Spinal cord (tissue), 10 donors: ENCODE data around the gene FOXK1. TPM values are rescaled to one million over a fixed set of nuclear protein-coding genes. Genes with fewer than 3 reads are reported as not detected.
"Not testable (repeated sequence)": the region's sequence is repeated elsewhere in the genome, so short reads cannot be mapped to it uniquely, and the experiment has no call there.

Source experiments
- DNase-seq, 6 donors: peaks; one replicate each; pipeline versions ENCODE4 v3.0.0 to v3.0.0-alpha.2; 2013 to 2015; ENCODE audit warnings: low spot score in 6 of 6, low read depth in 4 of 6
- H3K27ac ChIP-seq: one replicate; pipeline ENCODE4 v1.5.1; 2013; ENCODE audit warnings: low read depth, low read length, control low read depth
- H3K27me3 ChIP-seq: one replicate; pipeline ENCODE4 v1.6.1; 2013; ENCODE audit warnings: low read length; ENCODE audit not compliant: control insufficient read depth, insufficient read depth
- H3K36me3 ChIP-seq: one replicate; pipeline ENCODE4 v1.6.1; 2013; ENCODE audit warnings: low read length; ENCODE audit not compliant: control insufficient read depth, insufficient read depth
- H3K4me1 ChIP-seq: one replicate; pipeline ENCODE4 v1.6.1; 2013; ENCODE audit warnings: low read length; ENCODE audit not compliant: control insufficient read depth, insufficient read depth
- H3K4me3 ChIP-seq: one replicate; pipeline ENCODE4 v1.5.1; 2013; ENCODE audit warnings: low read depth, low read length, control low read depth
- H3K9me3 ChIP-seq: one replicate; pipeline ENCODE4 v1.6.1; 2013; ENCODE audit warnings: low read length; ENCODE audit not compliant: control insufficient read depth, insufficient read depth
- WGBS: methylation state at CpG from one replicate; pipeline ENCODE4 v1.1.5; 2013; ENCODE audit warnings: missing lambda C conversion rate; ENCODE audit not compliant: insufficient coverage; 5-methylcytosine and 5-hydroxymethylcytosine counted together
- polyA plus RNA-seq, 2 donors: library from polyadenylated mRNA; unstranded; fragments of 120-200 nt; gene quantifications; one replicate each; pipeline ENCODE4 v1.2.1, GENCODE V29; 2013; ENCODE audit not compliant: insufficient read length in 2 of 2
- total RNA-seq, 2 donors: library from RNA; depleted of rRNA in 1 of 2; stranded (reverse); fragments of 120-200 nt in 1 of 2; fragments of >200 nt in 1 of 2; gene quantifications; one replicate each; pipeline versions ENCODE4 v1.2.3 to v1.2.4, GENCODE V29; 2013 to 2014
- donor health status: healthy.

FOXK1 gene
- total and polyA plus RNA-seq, 4 donors = 17.0 to 30.6 (median 21.9) TPM

DNA sequence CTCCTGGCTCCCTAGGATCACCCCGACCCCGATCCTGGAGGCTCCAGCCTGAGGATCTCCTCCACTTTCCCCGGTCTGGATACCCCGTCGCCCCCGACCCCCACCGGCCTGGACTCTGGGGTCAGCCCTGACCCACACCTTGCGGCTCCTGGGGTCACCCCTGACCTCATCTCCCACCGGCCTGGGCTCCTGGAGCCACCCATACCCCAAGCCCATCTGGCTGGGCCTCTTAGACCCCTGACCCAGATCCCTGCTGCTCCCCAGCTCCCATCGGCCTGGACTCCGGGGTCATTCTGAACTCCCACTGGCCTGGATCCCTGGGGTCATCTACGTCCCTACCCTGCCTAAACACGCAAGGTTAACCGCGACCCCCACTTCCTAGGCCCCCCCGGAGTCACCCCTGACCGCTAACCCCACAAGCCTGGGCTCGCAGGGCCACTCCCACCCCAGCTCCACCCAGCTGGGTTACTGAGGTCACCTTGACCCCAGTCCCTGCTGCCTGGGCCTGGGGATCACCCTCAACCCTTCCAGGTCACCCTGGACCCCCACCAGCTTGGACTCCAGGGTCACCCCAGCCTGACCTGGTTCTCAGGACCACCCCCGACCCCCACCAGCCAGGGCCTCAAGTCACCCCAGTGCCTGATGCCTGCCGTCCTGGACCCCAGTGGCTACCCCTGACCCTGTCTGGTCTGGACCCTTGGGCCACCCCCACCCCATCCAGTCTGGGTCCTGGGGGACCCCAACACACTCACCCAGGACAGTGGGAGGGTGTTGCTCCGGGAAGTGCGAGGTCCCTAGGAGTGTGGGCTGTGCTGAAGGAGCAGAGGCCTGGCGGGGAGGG, 1.2 kb downstream of the FOXK1 start:
- peak overlapping the region; percentile 76 for H3K27ac ChIP-seq
- WGBS = 5% methylated on average over 21 of the region's 23 CpGs
- no peaks in the 10 kb centered on the region for H3K27me3 ChIP-seq
- peaks cover 6% of the 10 kb centered on the region for H3K36me3 ChIP-seq
- H3K9me3 ChIP-seq = no peaks in the 10 kb centered on the region
- H3K4me1 ChIP-seq = peaks cover 33% of the 10 kb centered on the region
- peak in 1 of 6 donors; percentile 18 for DNase-seq
- peak overlapping the region; percentile 77 for H3K4me3 ChIP-seq

DNA sequence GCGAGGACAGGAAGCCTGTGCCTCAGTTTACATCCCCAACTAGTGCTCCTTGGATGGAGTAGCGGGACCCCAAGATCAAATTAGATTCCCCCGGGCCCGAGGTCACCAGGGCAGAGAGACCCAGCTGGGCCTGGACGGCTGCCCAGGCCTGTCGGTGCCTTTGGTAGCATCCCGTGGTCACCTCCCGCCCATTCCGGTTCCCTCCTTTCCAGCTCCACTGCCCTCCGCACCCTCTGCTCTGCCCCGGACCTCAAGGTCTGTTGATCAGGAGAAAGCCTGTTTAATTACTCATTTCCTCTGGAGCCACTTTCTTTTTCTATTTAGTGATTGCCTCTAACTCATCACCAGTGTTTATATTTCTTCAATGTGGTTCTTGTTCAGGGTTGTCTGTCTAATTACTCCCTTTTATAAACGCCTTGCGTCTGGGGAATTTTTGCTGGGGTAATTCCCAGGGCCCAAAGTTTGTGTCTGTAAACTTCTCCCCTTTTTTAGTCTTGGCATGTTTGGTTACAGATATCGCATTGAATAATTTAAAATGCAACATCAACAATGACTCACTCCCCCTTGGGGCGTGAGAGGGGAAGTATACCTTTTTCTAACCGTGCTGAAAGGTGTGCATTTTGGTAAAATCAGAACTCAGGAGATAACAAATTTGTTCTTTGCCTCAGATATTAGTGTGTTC, 1.9 kb downstream of the FOXK1 start:
- no peaks in the 10 kb centered on the region for H3K27me3 ChIP-seq
- H3K36me3 ChIP-seq = peaks cover 6% of the 10 kb centered on the region
- 6% methylated on average over 9 of the region's 16 CpGs for WGBS
- H3K9me3 ChIP-seq = no peaks in the 10 kb centered on the region
- peaks cover 36% of the 10 kb centered on the region for H3K4me1 ChIP-seq
- H3K4me3 ChIP-seq = peak overlapping the region; percentile 77
- DNase-seq = peak in 2 of 6 donors; percentile 37 to 44
- H3K27ac ChIP-seq = peak overlapping the region; percentile 76

DNA sequence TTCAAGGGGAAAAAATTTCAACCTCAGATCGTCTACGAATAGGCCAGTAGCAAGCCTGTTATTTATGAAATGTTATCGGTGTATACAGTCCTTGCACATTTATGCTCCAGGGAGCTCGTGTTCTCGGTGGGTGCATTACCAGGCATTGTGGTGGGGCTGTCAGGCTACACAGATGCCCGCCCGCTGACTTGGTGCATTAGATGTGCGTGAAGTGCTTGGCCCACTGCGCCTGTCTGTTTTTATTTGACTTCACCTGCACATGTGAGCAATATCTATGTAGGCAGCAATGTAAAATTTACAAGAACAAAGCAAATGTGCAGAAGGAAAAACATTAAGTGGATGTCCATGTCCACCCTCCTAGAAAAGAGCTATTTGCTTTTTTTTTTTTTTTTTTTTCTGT, 2.8 kb downstream of the FOXK1 start:
- peak in 1 of 6 donors; percentile 35 for DNase-seq
- peak overlapping the region; percentile 77 for H3K4me3 ChIP-seq
- peaks cover 42% of the 10 kb centered on the region for H3K4me1 ChIP-seq
- WGBS = 41% methylated on average over 7 of the region's 9 CpGs
- H3K9me3 ChIP-seq = no peaks in the 10 kb centered on the region
- H3K36me3 ChIP-seq = peaks cover 6% of the 10 kb centered on the region
- H3K27ac ChIP-seq = peak overlapping the region; percentile 76
- no peaks in the 10 kb centered on the region for H3K27me3 ChIP-seq

DNA sequence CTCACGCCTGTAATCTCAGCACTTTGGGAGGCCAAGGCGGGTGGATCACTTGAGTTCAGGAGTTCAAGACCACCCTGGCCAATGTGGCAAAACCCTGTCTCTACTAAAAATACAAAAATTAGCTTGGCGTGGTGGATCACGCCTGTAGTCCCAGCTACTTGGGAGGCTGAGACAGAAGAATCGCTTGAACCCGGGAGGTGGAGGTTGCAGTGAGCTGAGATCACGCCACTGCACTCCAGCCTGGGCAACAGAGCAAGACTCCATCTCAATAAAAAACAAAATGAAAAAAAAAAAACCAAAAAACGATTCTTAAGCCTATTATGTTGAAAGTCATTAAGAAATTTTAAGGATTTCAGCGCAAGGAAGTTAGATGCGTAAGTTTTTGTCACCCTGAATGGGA, 3.6 kb downstream of the FOXK1 start:
- H3K9me3 ChIP-seq, H3K4me3 ChIP-seq, H3K27ac ChIP-seq, H3K36me3 ChIP-seq, H3K27me3 ChIP-seq, DNase-seq: not testable (repeated sequence)
- peaks cover 46% of the 10 kb centered on the region for H3K4me1 ChIP-seq
- 92% methylated on average over 6 of the region's 10 CpGs for WGBS

DNA sequence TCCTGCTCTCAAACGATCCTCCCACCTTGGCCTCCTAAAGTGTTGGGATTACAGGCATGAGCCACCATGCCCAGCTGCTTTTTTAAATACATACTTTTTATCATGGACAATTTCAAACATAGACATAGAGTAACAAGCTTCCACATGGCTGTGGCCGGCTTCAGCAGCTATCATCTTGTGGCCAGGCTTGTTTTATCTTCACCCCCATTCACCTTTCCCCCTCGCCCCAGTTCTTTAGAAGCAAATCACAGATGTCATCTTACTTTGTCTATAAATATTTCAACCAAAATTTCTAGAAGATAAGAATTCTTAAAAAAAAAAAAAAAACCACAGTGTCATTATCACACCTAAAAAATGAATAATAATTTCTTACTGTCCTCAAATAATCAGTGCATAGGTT, 5.9 kb downstream of the FOXK1 start:
- no peak overlapping the region for H3K27ac ChIP-seq
- H3K4me3 ChIP-seq = no peak overlapping the region
- H3K4me1 ChIP-seq = peaks cover 53% of the 10 kb centered on the region
- DNase-seq = no peak
- WGBS = 88% methylated on average over 2 of the region's 3 CpGs
- H3K27me3 ChIP-seq = no peaks in the 10 kb centered on the region
- H3K36me3 ChIP-seq = peaks cover 6% of the 10 kb centered on the region
- H3K9me3 ChIP-seq = no peaks in the 10 kb centered on the region

DNA sequence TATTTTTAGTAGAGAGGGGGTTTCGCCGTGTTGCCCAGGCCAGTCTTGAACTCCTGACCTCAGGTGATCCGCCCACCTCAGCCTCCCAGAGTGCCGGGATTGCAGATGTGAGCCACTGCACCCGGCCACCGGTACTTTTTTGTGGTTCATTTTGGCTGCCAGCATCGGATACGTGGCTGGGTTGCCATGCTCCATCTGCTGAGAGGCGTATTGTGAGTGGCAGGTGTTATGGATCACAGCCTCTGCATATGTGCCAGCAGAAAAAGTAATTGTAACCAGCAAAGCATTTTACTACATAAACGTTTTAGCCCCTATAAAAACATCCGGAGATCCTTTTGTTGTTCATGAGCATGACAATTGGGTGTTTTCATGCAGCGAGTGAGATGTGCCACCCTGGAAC, 7.1 kb downstream of the FOXK1 start:
- Histone ChIP-seq H3K4me1 (peaks cover 46% of the 10 kb centered on the region), H3K4me3 (no peak overlapping the region), H3K27me3 (no peaks in the 10 kb centered on the region), H3K27ac (no peak overlapping the region), H3K9me3 (no peaks in the 10 kb centered on the region), H3K36me3 (no peaks in the 10 kb centered on the region)
- DNase-seq = peak in 1 of 6 donors; percentile 34
- 61% methylated on average over 6 of the region's 12 CpGs for WGBS

DNA sequence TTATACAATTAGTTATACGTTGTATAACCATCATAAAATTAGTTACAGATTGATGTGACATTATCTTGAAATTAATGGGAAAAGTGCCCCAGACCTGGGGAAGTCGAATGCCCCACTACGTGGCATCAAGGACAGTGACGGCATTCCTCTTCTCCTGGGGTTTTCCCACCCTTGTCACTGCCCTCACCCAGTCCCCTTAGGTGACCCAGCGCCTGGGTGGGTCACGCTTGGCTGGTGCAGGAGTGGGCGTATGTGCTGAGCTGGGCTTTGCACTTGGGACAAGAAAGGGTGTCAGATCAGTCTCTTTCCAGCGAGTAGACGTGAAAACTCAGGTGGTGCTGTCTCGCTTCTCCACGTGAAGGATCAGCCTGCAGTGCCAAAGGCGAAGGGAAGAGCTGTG, 7.6 kb downstream of the FOXK1 start:
- Histone ChIP-seq H3K9me3 (no peaks in the 10 kb centered on the region), H3K36me3 (no peaks in the 10 kb centered on the region), H3K4me3 (no peak overlapping the region), H3K27me3 (no peaks in the 10 kb centered on the region), H3K27ac (peak overlapping the region; percentile 4), H3K4me1 (peaks cover 46% of the 10 kb centered on the region)
- 33% methylated on average over 6 of the region's 12 CpGs for WGBS
- DNase-seq = no peak

DNA sequence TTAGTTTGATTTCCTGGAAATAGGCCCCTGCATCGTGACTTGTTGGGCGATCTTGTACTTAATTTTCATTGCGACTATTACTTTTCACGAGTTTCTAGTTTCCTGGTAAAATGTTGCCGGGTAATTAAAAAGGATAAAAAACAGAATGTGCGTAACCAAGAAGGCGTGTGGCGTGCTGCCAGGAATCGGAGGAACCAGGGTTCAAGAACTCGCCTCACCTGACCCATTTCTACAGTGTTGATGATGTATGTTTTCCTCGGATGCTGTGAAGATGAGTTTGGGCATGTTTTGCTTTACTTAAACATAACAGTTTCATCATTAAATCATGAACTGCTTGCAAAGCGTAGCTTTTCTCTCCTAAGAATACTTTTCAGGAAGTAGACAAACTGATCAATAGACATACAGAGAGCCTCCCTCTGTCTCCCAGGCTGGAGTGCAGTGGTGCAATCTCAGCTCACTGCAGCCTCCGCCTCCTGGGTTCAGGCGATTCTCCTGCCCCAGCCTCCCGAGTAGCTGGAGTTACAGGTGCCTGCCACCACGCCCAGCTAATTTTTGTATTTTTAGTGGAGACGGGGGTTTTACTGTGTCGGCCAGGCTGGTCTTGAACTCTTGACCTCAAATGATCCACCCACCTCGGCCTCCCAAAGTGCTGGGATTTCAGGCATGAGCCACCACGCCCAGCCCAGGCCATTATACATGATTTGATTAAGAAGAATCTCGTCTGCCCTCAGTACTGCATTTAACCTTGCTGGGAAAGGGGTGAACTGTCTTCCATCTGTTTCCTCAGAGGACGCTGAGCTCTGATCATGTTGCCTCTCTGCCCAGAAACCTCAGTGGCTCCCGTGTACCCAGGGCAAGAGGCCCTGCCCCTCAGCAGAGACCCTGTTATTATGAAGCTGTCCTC, 9.1 kb downstream of the FOXK1 start:
- peak in 2 of 6 donors; percentile 36 to 38 for DNase-seq

DNA sequence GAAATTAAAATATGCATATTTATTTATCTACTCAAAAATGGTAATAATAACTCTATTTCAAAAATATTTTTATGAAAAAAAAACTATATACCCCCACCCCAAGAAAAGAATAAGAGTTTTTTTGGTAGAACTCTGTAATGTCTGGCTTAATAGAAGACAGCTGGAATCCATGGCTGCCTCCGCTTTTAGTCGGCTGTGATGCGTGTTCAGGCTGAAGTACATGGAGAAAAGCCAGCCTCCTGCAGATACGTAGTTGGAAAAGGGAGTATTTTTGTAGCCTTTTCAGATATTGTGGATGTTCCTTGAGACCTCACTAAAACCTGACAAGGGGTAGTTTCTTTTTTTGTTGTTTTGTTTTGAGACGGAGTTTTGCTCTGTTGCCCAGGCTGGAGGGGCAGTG, 10.0 kb downstream of the FOXK1 start:
- Histone ChIP-seq H3K27me3 (no peaks in the 10 kb centered on the region), H3K27ac (peak overlapping the region; percentile 64), H3K4me1 (peaks cover 40% of the 10 kb centered on the region), H3K4me3 (no peak overlapping the region), H3K9me3 (no peaks in the 10 kb centered on the region), H3K36me3 (peaks cover 3% of the 10 kb centered on the region)
- 58% methylated on average over 4 of the region's 5 CpGs for WGBS
- DNase-seq = peak in 1 of 6 donors; percentile 63

More for the DNA sequence above, 9.1 kb downstream of the FOXK1 start:
- Histone ChIP-seq H3K27ac (peak overlapping the region; percentile 64), H3K4me1 (peaks cover 44% of the 10 kb centered on the region), H3K27me3 (no peaks in the 10 kb centered on the region), H3K4me3 (no peak overlapping the region), H3K9me3 (no peaks in the 10 kb centered on the region), H3K36me3 (no peaks in the 10 kb centered on the region)
- 49% methylated on average over 6 of the region's 23 CpGs for WGBS
